ENCODE results near the gene KCNN4.

KCNN4 gene

GRCh38 chr19:43755256-43755801, 25.4 kb downstream of the KCNN4 start:
- no peaks in the 10 kb centered on the region for H3K9me3 ChIP-seq (ENCODE audit: severe bottlenecking)
- peaks cover 30% of the 10 kb centered on the region for H3K36me3 ChIP-seq (ENCODE audit: low read depth)
- no peaks in the 10 kb centered on the region for H3K27me3 ChIP-seq (ENCODE audit: insufficient read depth, poor library complexity, severe bottlenecking)
- ATAC-seq (ENCODE audit: low read depth) (no peak), DNase-seq (ENCODE audit: low spot score) (no peak)
- peak overlapping the region; percentile 97 for H3K27ac ChIP-seq (ENCODE audit: poor library complexity, severe bottlenecking)
- H3K4me1 ChIP-seq (ENCODE audit: insufficient read depth, poor library complexity, severe bottlenecking), result peaks cover 58% of the 10 kb centered on the region
- TF ChIP-seq CTCF (IDR thresholded peaks at IDR 0.05; ENCODE audit: poor library complexity, severe bottlenecking), result no peak
- H3K4me3 ChIP-seq (ENCODE audit: severe bottlenecking), result peak overlapping the region; percentile 58

GRCh38 chr19:43754503-43755255, 26.1 kb downstream of the KCNN4 start, which contains the start of gene SMG9:
TSS of gene SMG9 (minus strand) at chr19:43754962. CDS start at chr19:43750741, 4,221 bp downstream.
- DNase-seq (ENCODE audit: low spot score), result peak; percentile 96
- no peaks in the 10 kb centered on the region for H3K9me3 ChIP-seq (ENCODE audit: severe bottlenecking)
- H3K36me3 ChIP-seq (ENCODE audit: low read depth), result peaks cover 37% of the 10 kb centered on the region
- H3K4me3 ChIP-seq (ENCODE audit: severe bottlenecking), result peak within 1 kb of the TSS; percentile 58
- H3K4me1 ChIP-seq (ENCODE audit: insufficient read depth, poor library complexity, severe bottlenecking), result peaks cover 52% of the 10 kb centered on the region
- no peaks in the 10 kb centered on the region for H3K27me3 ChIP-seq (ENCODE audit: insufficient read depth, poor library complexity, severe bottlenecking)
- peak within 1 kb of the TSS; percentile 97 for H3K27ac ChIP-seq (ENCODE audit: poor library complexity, severe bottlenecking)
- peak; percentile 66 for ATAC-seq (ENCODE audit: low read depth)
- TF ChIP-seq CTCF (IDR thresholded peaks at IDR 0.05; ENCODE audit: poor library complexity, severe bottlenecking), result no peak

- peak overlapping the region; percentile 58 for H3K4me3 ChIP-seq (ENCODE audit: severe bottlenecking)
- no peaks in the 10 kb centered on the region for H3K9me3 ChIP-seq (ENCODE audit: severe bottlenecking)
- TF ChIP-seq CTCF (IDR thresholded peaks at IDR 0.05; ENCODE audit: poor library complexity, severe bottlenecking), result no peak
- no peaks in the 10 kb centered on the region for H3K27me3 ChIP-seq (ENCODE audit: insufficient read depth, poor library complexity, severe bottlenecking)
- H3K36me3 ChIP-seq (ENCODE audit: low read depth), result peaks cover 42% of the 10 kb centered on the region
- DNase-seq (ENCODE audit: low spot score) (no peak), ATAC-seq (ENCODE audit: low read depth) (peak; percentile 2; the same call in 2 of the 3 replicates)
- H3K27ac ChIP-seq (ENCODE audit: poor library complexity, severe bottlenecking), result peak overlapping the region; percentile 97
- H3K4me1 ChIP-seq (ENCODE audit: insufficient read depth, poor library complexity, severe bottlenecking), result peaks cover 47% of the 10 kb centered on the region
These were observed 26.6 kb downstream of the KCNN4 start for GRCh38 chr19:43754253-43754502.

- H3K4me3 ChIP-seq (ENCODE audit: severe bottlenecking), result no peak overlapping the region
- no peaks in the 10 kb centered on the region for H3K27me3 ChIP-seq (ENCODE audit: insufficient read depth, poor library complexity, severe bottlenecking)
- peak overlapping the region; percentile 97 for H3K27ac ChIP-seq (ENCODE audit: poor library complexity, severe bottlenecking)
- no peaks in the 10 kb centered on the region for H3K9me3 ChIP-seq (ENCODE audit: severe bottlenecking)
- no peak for TF ChIP-seq CTCF (IDR thresholded peaks at IDR 0.05; ENCODE audit: poor library complexity, severe bottlenecking)
- peaks cover 57% of the 10 kb centered on the region for H3K36me3 ChIP-seq (ENCODE audit: low read depth)
- ATAC-seq (ENCODE audit: low read depth) (no peak), DNase-seq (ENCODE audit: low spot score) (no peak)
- H3K4me1 ChIP-seq (ENCODE audit: insufficient read depth, poor library complexity, severe bottlenecking), result peaks cover 29% of the 10 kb centered on the region
These were observed 28.4 kb downstream of the KCNN4 start for GRCh38 chr19:43752287-43752875.
